Activated naive CD4-positive, alpha-beta T cell treated with anti-CD3 and anti-CD28 coated beads for 36 hours (primary cell): ENCODE data around the gene CDKL4. TPM values are rescaled to one million over a fixed set of nuclear protein-coding genes. Genes with fewer than 3 reads are reported as not detected.
"Not testable (repeated sequence)": the region's sequence is repeated elsewhere in the genome, so short reads cannot be mapped to it uniquely, and the experiment has no call there.

Experiments
- CTCF ChIA-PET: fragments of 350-600 bp; sonication (Branson Sonifier 250); formaldehyde crosslinking; loops from one replicate; lab custom pipeline; 2021; ENCODE audit warnings: antibody characterized with exemption; lab: Charles Lee
- DNase-seq: peaks from one replicate; pipeline ENCODE4 v3.0.0-alpha.2; 2020
- H3K27ac Mint-ChIP-seq: one replicate; pipeline ENCODE4 v1.8.0; 2021; ENCODE audit warnings: mild to moderate bottlenecking, mixed read lengths
- H3K27me3 Mint-ChIP-seq: one replicate; pipeline ENCODE4 v1.8.0; 2021; ENCODE audit warnings: low read depth, mixed read lengths
- H3K36me3 Mint-ChIP-seq: one replicate; pipeline ENCODE4 v1.8.0; 2021; ENCODE audit warnings: low read depth, mixed read lengths
- H3K4me1 Mint-ChIP-seq: one replicate; pipeline ENCODE4 v1.8.0; 2021; ENCODE audit warnings: low read depth, mixed read lengths
- H3K4me3 Mint-ChIP-seq: one replicate; pipeline ENCODE4 v1.8.0; 2021; ENCODE audit warnings: mild to moderate bottlenecking, moderate library complexity, mixed read lengths
- H3K9me3 Mint-ChIP-seq: one replicate; pipeline ENCODE4 v1.8.0; 2021; ENCODE audit warnings: mixed read lengths
- intact Hi-C: fragments of 100-400 bp; cut with micrococcal nuclease; formaldehyde crosslinking; loops from one replicate; pipeline ENCODE4 v1.15.1; 2023
- total RNA-seq, 2 experiments: library from RNA; stranded (reverse); gene quantifications; one replicate each; pipeline ENCODE4 v1.2.3, GENCODE V29; 2021

Gene CDKL4
- total RNA-seq, 2 experiments from 2014 or later, result not detected

- H3K4me3 Mint-ChIP-seq, result no peak overlapping the region
- intact Hi-C loops, result loop anchor here (1.0 kb wide), 1 partner anchor 14 kb away; no protein-coding TSS in a partner anchor
- CTCF ChIA-PET, result interaction anchor here (0.7 to 2.0 kb wide), 3 partner anchors 12 to 26 kb away, joined by 3 to 5 read pairs (median 4); no protein-coding TSS in a partner anchor
- no peak overlapping the region for H3K27ac Mint-ChIP-seq
- peaks cover 11% of the 10 kb centered on the region for H3K9me3 Mint-ChIP-seq
- no peaks in the 10 kb centered on the region for H3K36me3 Mint-ChIP-seq
- H3K27me3 Mint-ChIP-seq, result no peaks in the 10 kb centered on the region
- DNase-seq, result no peak
- H3K4me1 Mint-ChIP-seq, result peaks cover 12% of the 10 kb centered on the region
Measured at GRCh38 chr2:39203382-39203781, 40.4 kb downstream of the CDKL4 start.

- DNase-seq, result no peak
- intact Hi-C loops, result loop anchor here (1.0 kb wide), 1 partner anchor 14 kb away; no protein-coding TSS in a partner anchor
- CTCF ChIA-PET, result interaction anchor here (0.7 to 2.0 kb wide), 3 partner anchors 13 to 27 kb away, joined by 3 to 5 read pairs (median 4); no protein-coding TSS in a partner anchor
- H3K4me3 Mint-ChIP-seq, result no peak overlapping the region
- H3K4me1 Mint-ChIP-seq, result peaks cover 12% of the 10 kb centered on the region
- no peaks in the 10 kb centered on the region for H3K27me3 Mint-ChIP-seq
- H3K36me3 Mint-ChIP-seq, result no peaks in the 10 kb centered on the region
- no peak overlapping the region for H3K27ac Mint-ChIP-seq
- peaks cover 11% of the 10 kb centered on the region for H3K9me3 Mint-ChIP-seq
Measured at GRCh38 chr2:39202639-39203369, 41.0 kb downstream of the CDKL4 start.

- intact Hi-C loops, H3K4me1 Mint-ChIP-seq, H3K27ac Mint-ChIP-seq, H3K36me3 Mint-ChIP-seq, CTCF ChIA-PET, H3K4me3 Mint-ChIP-seq, H3K27me3 Mint-ChIP-seq, DNase-seq: not testable (repeated sequence)
- peaks cover 19% of the 10 kb centered on the region for H3K9me3 Mint-ChIP-seq
Measured at GRCh38 chr2:39197003-39197402, 46.8 kb downstream of the CDKL4 start.

GRCh38 chr2:39194686-39195085, 49.1 kb downstream of the CDKL4 start:
- Mint-ChIP-seq H3K4me1 (no peaks in the 10 kb centered on the region), H3K4me3 (no peak overlapping the region), H3K27ac (no peak overlapping the region), H3K27me3 (no peaks in the 10 kb centered on the region), H3K36me3 (peaks cover 1% of the 10 kb centered on the region), H3K9me3 (peaks cover 19% of the 10 kb centered on the region)
- CTCF ChIA-PET, result interaction anchor here (1.4 kb wide), 1 partner anchor 27 kb away, joined by 5 read pairs; no protein-coding TSS in a partner anchor
- intact Hi-C loops, result no loop called here
- DNase-seq, result no peak

- Mint-ChIP-seq H3K27ac (no peak overlapping the region), H3K4me3 (no peak overlapping the region), H3K9me3 (no peaks in the 10 kb centered on the region), H3K36me3 (no peaks in the 10 kb centered on the region), H3K4me1 (no peaks in the 10 kb centered on the region), H3K27me3 (no peaks in the 10 kb centered on the region)
- CTCF ChIA-PET, result interaction anchor here (0.6 kb wide), 1 partner anchor 38 kb away, joined by 3 read pairs; no protein-coding TSS in a partner anchor
- intact Hi-C loops, result no loop called here
- no peak for DNase-seq
Measured at GRCh38 chr2:39188960-39189494, 54.7 kb downstream of the CDKL4 start.

GRCh38 chr2:39183673-39184072, 60.1 kb downstream of the CDKL4 start:
- H3K36me3 Mint-ChIP-seq, result no peaks in the 10 kb centered on the region
- H3K27ac Mint-ChIP-seq, result no peak overlapping the region
- H3K4me3 Mint-ChIP-seq, result no peak overlapping the region
- no peaks in the 10 kb centered on the region for H3K9me3 Mint-ChIP-seq
- CTCF ChIA-PET, result interaction anchor here (1.5 kb wide), 1 partner anchor 8 kb away, joined by 4 read pairs; no protein-coding TSS in a partner anchor
- no peak for DNase-seq
- no peaks in the 10 kb centered on the region for H3K4me1 Mint-ChIP-seq
- no peaks in the 10 kb centered on the region for H3K27me3 Mint-ChIP-seq
- intact Hi-C loops, result no loop called here

- CTCF ChIA-PET, result no interaction called here
- intact Hi-C loops, result no loop called here
- Mint-ChIP-seq H3K27ac (no peak overlapping the region), H3K9me3 (no peaks in the 10 kb centered on the region), H3K4me3 (no peak overlapping the region), H3K27me3 (no peaks in the 10 kb centered on the region), H3K4me1 (no peaks in the 10 kb centered on the region), H3K36me3 (no peaks in the 10 kb centered on the region)
- no peak for DNase-seq
Measured at GRCh38 chr2:39181297-39181696, 62.5 kb downstream of the CDKL4 start.

- no peak for DNase-seq
- H3K27ac Mint-ChIP-seq, result no peak overlapping the region
- no peaks in the 10 kb centered on the region for H3K4me1 Mint-ChIP-seq
- CTCF ChIA-PET, result no interaction called here
- H3K9me3 Mint-ChIP-seq, result no peaks in the 10 kb centered on the region
- no peak overlapping the region for H3K4me3 Mint-ChIP-seq
- H3K36me3 Mint-ChIP-seq, result no peaks in the 10 kb centered on the region
- intact Hi-C loops, result no loop called here
- no peaks in the 10 kb centered on the region for H3K27me3 Mint-ChIP-seq
Measured at GRCh38 chr2:39179974-39180960, 63.5 kb downstream of the CDKL4 start.

GRCh38 chr2:39178756-39179155, 65.0 kb downstream of the CDKL4 start:
- Mint-ChIP-seq H3K4me3 (no peak overlapping the region), H3K27ac (no peak overlapping the region), H3K27me3 (no peaks in the 10 kb centered on the region), H3K36me3 (no peaks in the 10 kb centered on the region), H3K9me3 (no peaks in the 10 kb centered on the region), H3K4me1 (no peaks in the 10 kb centered on the region)
- no peak for DNase-seq
- CTCF ChIA-PET, result no interaction called here
- intact Hi-C loops, result no loop called here

GRCh38 chr2:39176997-39177396, 66.8 kb downstream of the CDKL4 start:
- DNase-seq, result no peak
- H3K27ac Mint-ChIP-seq, result no peak overlapping the region
- no peaks in the 10 kb centered on the region for H3K27me3 Mint-ChIP-seq
- no peaks in the 10 kb centered on the region for H3K9me3 Mint-ChIP-seq
- no peak overlapping the region for H3K4me3 Mint-ChIP-seq
- no peaks in the 10 kb centered on the region for H3K36me3 Mint-ChIP-seq
- H3K4me1 Mint-ChIP-seq, result no peaks in the 10 kb centered on the region
- CTCF ChIA-PET, result interaction anchor here (0.7 to 1.5 kb wide), 2 partner anchors 53 to 118 kb away, joined by 3 read pairs; no protein-coding TSS in a partner anchor
- intact Hi-C loops, result no loop called here

- H3K4me3 Mint-ChIP-seq, result no peak overlapping the region
- intact Hi-C loops, result no loop called here
- H3K27ac Mint-ChIP-seq, result no peak overlapping the region
- CTCF ChIA-PET, result interaction anchor here (1.0 to 1.2 kb wide), 2 partner anchors 9 to 53 kb away, joined by 3 to 4 read pairs; no protein-coding TSS in a partner anchor
- DNase-seq, result no peak
- H3K9me3 Mint-ChIP-seq, result no peaks in the 10 kb centered on the region
- no peaks in the 10 kb centered on the region for H3K36me3 Mint-ChIP-seq
- no peaks in the 10 kb centered on the region for H3K27me3 Mint-ChIP-seq
- H3K4me1 Mint-ChIP-seq, result no peaks in the 10 kb centered on the region
Measured at GRCh38 chr2:39175026-39175812, 68.6 kb downstream of the CDKL4 start.
